Vagina (tissue), 2 donors: ENCODE measurements around the gene CD79B.
"Not testable (repeated sequence)": the region's sequence is repeated elsewhere in the genome, so short reads cannot be mapped to it uniquely, and the experiment has no call there.

Source experiments
- CTCF ChIP-seq, 3 experiments: fragments of 450-650 bp in 2 of 3; fragments of 200-600 bp in 1 of 3; sonication (generic) in 1 of 3; IDR thresholded peaks; one replicate each; pipeline ENCODE4 v1.5.1; 2017 to 2019; ENCODE audit warnings: antibody characterized with exemption in 3 of 3, mild to moderate bottlenecking in 2 of 3, moderate library complexity in 2 of 3
- POLR2AphosphoS5 ChIP-seq, 2 donors: sonication (generic); formaldehyde crosslinking; IDR thresholded peaks; one replicate each; pipeline ENCODE4 v1.9.0; 2017; ENCODE audit warnings: antibody characterized with exemption in 2 of 2, mild to moderate bottlenecking in 2 of 2, low read depth in 1 of 2; ENCODE audit not compliant: insufficient read depth in 1 of 2

- not testable (repeated sequence) for TF ChIP-seq CTCF (IDR thresholded peaks at IDR 0.05); POLR2AphosphoS5 (IDR thresholded peaks at IDR 0.05; ENCODE audit: insufficient read depth in 1 of 2, low read depth in 1 of 2)
Observed at GRCh38 chr17:63917206-63917605, 14.9 kb downstream of the CD79B start.
